ENCODE results near the gene KRTAP4-7.
"Not testable (repeated sequence)": the region's sequence is repeated elsewhere in the genome, so short reads cannot be mapped to it uniquely, and the experiment has no call there.

KRTAP4-7 gene

DNA sequence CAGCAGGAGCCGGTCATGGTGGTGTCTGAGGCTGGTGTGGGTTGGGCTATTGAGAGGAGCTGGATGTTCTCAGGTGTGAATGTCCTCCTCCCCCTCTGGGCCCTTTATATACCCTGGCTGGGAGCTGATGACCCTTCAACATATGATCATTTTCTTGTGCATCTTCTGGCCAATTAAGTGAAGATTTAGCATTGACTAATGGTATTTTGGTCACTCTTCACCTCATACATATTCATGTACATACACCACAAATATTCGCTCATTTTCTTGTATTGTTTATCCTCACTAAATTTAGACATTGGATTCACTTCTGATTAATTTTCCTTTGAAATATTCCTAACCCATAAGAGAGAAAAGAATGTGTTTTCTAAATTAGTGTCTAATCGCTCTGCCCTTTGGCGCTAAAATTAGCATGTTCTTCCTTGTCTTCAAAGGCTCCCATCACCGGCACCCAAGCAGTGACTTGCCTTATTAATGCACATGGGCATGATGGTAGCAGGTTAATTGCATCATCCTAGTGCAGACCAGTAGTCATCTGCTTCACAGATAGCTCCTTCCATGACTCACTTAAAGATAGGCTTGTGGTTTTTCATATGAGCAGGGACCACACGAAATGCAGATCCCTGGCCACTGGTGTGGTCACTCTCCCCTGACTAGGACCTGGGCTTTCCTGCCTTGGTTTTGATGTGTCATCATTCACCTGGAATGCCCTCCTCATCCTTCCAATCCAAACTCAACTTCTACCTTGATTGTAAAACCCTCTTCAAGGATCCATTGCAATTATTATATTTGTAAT, 17.9 kb upstream of the KRTAP4-7 start, which contains the start of gene KRTAP2-4:
Gene KRTAP2-4, minus strand, starts transcription at position 51 of the 796 bp plus-strand sequence. Its CDS starts 34 bp downstream, at position 17.
- DNase-seq = no peak

DNA sequence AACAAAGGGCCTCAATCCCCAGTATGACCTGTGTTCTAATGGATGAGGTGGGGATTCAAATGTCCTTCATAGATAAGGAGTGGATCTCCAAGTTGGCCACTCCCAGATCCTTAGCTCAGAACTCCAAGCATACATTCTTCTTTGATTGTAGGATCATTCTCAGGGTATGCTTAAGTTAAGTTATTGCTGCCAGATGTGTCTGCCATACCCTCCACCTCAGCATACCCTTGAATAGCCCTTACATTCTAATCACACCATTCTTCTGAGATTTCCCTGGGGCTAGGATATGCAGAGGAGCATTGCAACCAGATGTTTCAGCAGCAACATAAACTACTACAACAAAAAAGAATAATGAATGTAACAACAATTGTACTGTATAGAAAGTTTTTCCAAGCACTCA, 16.7 kb upstream of the KRTAP4-7 start:
- DNase-seq = no peak

DNA sequence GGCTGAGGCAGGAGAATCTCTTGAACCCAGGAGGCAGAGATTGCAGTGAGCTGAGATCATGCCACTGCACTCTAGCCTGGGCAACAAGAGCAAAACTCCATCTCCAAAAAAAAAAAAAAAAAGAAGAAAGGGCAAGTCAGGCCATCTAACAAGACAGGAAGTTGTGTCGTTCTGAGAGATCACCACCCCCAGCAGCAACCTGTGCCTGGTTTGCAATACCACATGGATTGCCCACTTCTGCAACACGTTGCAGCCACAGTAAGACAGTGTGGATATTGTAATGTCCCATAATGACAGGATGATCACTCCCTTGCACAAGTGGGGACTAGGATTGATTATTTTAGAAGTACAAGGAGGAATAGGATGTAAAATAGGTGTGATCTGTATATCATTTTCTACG, 14.9 kb upstream of the KRTAP4-7 start:
- DNase-seq = no peak

DNA sequence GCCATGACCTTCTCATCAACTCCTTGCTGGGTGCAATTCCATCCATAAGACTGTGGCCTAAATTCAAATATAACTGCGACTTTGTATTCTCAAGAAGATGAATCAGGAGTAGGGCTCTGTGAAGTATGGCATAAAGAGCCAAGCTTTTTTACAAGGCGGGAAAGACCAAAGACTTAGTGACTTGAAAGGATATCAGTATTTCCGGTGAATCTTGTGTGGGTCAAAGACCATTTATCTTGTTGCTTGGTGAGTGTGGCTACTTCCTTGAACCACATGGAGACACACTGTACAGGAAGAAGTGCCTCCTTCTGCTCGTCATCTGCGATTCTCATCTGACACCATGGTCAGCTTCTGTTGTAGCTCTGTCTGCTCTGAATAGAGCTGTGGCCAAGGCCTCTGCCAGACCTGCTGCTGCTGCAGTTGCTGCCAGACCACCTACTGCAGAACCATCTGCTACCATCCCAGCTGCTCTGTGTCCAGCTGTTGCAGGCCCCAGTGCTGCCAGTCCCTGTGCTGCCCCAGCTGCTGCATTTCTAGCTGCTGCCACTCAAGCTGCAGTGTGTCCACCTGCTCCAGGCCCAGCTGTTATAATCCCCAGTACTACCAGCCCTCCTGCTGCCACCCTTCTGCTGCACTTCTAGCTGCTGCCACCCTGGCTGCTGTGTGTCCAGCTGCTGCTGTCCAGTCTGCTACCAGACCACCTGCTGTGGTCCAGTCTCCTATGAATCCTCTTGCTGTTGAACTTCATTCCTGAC, 12.2 kb upstream of the KRTAP4-7 start:
- no peak for DNase-seq

GRCh38 chr17:41073676-41074075, 10.3 kb upstream of the KRTAP4-7 start:
- no peak for DNase-seq

DNA sequence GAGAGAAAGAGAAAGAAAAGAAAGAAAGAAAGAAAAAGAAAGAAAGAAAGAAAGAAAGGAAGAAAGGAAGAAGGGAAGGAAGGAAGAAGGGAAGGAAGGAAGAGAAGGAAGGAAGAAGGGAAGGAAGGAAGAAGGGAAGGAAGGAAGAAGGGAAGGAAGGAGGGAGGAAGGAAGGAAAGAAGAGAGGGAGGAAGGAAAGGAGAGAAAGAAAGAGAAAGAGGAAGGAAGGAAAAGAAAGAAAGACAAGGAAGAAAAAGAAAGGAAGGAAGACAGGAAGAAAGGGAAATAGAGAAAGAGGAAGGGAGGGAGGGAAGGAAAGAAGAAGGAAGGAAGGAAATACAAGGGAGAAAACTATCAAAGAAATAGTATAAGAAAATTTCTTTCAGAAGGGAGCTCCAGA, 7.2 kb upstream of the KRTAP4-7 start:
- no peak for DNase-seq

GRCh38 chr17:41082626-41083025, 1.3 kb upstream of the KRTAP4-7 start:
- no peak for DNase-seq

GRCh38 chr17:41083427-41083826, 523 bp upstream of the KRTAP4-7 start:
- not testable (repeated sequence) for DNase-seq

GRCh38 chr17:41088760-41089352, 4.9 kb downstream of the KRTAP4-7 start:
- DNase-seq = not testable (repeated sequence)

DNA sequence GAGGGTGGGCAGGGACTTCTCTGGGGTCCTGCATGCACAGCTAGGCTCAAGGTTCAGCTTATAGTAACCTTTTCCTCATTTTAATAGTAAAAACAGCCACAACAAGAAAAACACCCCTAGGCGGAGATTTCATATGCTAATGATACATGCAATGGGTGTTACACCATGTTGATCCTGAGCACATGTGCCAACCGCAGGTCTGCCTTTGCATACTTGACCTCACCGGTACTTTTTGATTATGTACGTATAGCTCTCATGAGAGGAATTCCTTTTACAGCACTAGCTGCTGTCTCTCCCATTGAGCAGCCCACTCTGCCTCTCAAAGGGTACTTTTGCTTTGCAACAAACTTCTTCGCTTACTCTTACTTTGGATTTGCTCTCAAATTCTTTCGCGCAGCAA, 12.1 kb downstream of the KRTAP4-7 start:
- no peak for DNase-seq

- DNase-seq = no peak
Measured at GRCh38 chr17:41098042-41098441, 14.1 kb downstream of the KRTAP4-7 start, which contains the start of gene KRTAP4-8. Gene KRTAP4-8, minus strand, starts transcription at chr17:41098142. Its CDS starts 58 bp downstream, at chr17:41098084.

DNA sequence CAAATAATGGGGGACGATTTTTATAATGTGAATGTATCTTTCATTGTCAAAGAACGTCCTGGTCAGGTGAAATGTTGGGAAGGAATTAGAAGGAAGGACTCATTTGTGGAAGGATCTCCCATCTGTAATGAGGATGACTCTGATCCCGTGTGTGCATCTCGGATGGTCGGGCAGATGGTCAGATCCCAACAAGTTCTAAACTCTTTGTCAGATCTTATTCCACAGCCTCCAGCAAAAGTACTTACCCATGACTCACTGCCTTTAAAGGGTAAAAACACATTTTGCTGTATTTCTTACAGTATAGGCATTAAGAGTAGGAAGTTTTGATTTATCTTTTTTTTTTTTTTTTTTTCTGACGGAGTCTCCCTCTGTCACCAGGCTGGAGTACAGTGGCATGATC, 14.5 kb downstream of the KRTAP4-7 start:
- no peak for DNase-seq

DNA sequence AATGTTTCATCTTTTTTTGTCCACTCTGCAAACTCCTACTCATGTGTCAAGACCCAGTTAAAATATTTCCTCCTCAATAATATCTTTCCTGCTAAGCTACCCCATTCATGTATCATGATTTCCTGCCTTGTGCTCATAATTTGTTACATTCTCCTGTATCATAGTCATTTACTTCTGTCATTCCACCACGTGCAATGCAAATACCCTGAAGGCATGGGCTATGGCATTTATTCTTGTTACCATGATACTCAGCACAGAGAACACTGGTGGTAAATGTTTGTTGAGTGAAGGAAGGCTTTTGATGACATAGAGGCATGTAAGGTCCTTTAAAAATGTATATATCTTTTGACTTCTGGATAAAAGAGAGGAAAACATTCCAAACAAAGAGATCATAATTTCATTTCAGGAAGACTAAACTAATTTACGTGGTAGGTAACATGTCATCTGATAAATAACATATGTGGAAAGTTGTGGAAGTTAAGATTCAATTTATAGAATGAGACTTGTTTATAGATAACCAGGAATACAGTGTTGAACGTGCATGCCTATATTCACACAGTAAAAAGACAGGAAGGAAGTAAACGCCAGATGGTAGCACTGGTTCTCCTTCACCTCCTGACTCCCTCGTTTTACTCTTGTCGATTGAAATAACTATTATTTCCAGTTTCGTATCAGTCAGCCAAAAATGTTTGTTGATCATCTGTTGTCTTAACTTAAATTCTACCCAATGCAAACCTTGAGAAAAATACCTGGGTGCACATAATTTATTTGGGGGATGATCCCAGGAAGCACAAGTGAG, 15.9 kb downstream of the KRTAP4-7 start:
- DNase-seq = not testable (repeated sequence)

DNA sequence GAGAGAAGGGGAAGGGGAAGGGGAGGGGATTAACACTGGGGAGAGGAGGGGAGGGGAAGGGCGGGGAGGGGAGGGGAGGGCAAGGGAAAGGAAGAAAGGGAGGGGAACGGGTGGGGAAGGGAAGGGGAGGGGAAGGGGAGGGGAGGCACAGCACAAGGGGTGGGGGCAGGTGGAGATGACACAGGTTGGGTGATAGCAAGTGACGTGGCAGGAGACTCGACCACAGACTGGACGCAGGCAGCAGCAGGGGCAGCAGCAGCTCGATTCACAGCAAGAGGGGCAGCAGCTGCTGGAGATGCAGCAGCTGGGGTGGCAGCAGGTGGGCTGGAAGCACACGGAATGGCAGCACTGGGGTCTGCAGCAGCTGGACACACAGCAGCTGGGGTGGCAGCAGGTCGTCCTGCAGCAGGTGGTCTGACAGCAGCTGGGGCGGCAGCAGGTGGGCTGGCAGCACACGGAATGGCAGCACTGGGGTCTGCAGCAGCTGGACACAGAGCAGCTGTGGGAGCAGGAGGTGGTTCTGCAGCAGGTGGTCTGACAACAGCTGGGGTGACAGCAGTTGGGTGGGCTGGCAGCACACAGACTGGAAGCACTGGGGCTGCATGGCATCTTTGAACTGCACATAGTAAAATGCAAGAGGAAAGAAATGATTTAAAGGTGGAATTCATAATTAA, 17.8 kb downstream of the KRTAP4-7 start, which contains the start of gene KRTAP4-16:
Gene KRTAP4-16, minus strand, starts transcription at position 624 of the 674 bp plus-strand sequence. Its CDS starts 0 bp downstream, at position 624.
- DNase-seq = no peak

GRCh38 chr17:41103896-41104295, 19.9 kb downstream of the KRTAP4-7 start:
- DNase-seq = no peak

DNA sequence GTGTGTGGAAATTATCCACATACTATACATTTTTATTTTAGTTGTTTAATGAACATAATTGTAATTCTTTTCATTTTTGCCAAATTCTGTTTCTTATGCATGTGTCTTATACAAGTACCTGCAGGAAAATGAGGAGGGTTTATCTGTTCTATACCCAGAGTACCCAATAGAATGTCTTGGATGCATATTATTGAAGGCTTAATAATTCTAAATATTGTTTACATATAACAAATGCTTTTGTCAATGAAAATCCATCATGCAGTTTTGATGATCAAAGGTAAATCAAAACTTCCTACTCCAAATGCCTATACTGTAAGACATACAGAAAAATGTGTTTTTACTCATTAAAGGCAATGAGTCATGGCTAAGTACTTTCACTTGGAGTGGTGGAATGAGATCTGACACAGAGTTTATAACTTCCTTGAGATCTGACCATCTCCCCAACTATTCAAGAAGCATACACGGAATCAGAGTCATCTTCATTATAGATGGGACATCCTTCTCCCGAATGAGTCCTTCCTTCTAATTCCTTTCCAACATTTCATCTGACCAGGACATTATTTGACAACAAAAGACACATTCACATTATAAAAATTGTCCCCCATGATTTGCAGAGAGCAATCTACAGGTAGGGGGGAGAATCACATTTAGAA, 20.6 kb downstream of the KRTAP4-7 start:
- not testable (repeated sequence) for DNase-seq

- not testable (repeated sequence) for DNase-seq
Measured at GRCh38 chr17:41105347-41105746, 21.4 kb downstream of the KRTAP4-7 start, which contains the start of gene KRTAP4-9. Gene KRTAP4-9, plus strand, starts transcription at chr17:41105389. Its CDS starts 0 bp downstream, at chr17:41105389.

- no peak for DNase-seq
Measured at GRCh38 chr17:41107941-41108450, 24.0 kb downstream of the KRTAP4-7 start.

DNA sequence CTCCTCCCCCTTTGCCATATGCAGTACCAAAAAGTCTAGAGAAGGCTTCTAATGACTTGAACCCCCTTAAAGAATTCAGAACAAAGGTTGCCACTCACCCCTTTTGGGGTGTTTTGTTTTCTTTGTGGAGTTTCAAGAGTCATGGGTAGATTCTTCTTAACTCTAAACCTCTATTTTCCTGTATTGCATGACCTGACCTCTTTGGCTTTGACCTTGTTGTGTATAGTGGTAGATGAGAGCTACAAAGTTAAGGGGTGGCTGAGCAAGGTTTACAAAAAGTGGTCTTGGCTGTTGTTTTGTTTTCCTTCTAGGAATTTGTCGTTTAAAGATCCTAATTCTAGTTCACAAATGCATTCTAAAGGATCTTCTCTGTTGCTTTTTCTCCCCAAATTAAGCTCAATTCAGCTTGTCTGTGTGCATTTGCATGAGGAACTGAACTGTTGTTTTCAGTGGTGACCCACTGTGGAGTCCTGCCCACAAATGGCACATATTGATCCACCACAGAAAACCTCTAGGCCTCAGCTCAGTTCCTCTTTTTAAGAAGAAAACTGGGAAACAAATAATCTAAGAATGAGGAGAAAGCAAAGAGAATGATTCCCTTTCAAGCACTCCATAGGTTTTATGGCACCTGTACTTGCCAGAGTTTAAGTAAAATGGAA, 24.9 kb downstream of the KRTAP4-7 start:
- not testable (repeated sequence) for DNase-seq

DNA sequence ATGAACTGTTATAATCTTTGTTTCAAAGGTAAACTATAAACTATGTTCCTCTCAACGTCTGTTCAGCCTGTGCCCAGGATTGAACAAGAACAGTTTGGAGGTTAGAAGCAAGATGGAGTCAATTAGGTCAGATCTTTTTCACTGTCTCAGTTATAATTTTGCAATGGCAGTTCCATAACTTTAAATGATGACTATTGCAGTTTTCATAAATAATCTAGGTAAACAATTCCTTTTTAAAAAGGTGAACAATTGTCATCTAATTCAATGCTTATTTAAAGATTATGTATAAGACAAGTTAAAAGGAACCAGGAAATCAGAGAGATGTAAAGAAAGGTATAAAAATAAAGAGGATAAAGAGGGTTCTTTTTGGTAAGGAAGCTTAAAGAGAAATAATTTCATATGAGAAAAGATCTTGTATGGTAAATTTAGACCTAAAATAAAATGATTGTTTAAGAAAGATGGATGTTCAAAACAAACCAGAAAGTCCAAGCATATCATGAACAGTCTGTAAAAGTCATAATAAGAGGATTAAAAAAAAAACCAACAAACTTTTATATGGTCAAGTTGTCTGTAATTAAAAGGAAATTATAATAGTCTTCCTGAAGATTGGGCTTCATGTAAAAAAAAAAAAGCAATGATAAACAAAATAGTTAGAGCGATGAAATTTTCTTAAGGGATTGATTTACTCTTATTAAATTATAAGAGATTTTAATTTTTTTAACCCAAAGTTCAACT, 27.4 kb downstream of the KRTAP4-7 start:
- DNase-seq = no peak

Measured in stimulated activated CD4-positive, alpha-beta T cell treated with anti-CD3 and anti-CD28 coated beads, Interleukin-4, amount 100 ng/mL, for 1 hour (primary cell).